Activated CD8-positive, alpha-beta memory T cell treated with anti-CD3 and anti-CD28 coated beads, Interleukin-2, amount 50 U/mL, for 48 hours (primary cell): ENCODE measurements around the gene UGT2B7.
"Not testable (repeated sequence)": the region's sequence is repeated elsewhere in the genome, so short reads cannot be mapped to it uniquely, and the experiment has no call there.

Experiments used
- DNase-seq: peaks from one replicate; pipeline ENCODE4 v3.0.0-alpha.2; 2020

UGT2B7 gene

GRCh38 chr4:69096111-69096656 lies at the start of gene UGT2B7:
UGT2B7 (plus strand) TSS chr4:69096474; CDS start chr4:69096521, 47 bp downstream.
- no peak for DNase-seq

DNA sequence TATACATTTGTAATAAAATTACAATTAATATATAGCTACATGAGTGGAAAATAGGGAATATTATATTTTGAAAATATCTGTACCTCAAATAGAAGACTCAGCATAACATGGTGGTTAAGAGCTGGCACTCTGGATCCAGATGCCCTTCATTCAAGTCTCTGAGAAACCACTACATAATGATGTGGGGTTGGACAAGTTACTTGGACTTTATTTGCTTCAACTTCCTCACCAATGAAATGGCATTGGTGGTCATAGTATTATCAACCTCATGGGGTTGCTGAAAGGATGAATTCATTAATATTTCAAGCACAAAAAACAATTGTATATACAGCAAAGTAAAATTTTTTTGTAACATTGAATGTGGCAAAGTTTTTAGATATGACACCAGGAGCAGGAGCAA lies 46.4 kb upstream of the UGT2B7 start:
- no peak for DNase-seq

DNA sequence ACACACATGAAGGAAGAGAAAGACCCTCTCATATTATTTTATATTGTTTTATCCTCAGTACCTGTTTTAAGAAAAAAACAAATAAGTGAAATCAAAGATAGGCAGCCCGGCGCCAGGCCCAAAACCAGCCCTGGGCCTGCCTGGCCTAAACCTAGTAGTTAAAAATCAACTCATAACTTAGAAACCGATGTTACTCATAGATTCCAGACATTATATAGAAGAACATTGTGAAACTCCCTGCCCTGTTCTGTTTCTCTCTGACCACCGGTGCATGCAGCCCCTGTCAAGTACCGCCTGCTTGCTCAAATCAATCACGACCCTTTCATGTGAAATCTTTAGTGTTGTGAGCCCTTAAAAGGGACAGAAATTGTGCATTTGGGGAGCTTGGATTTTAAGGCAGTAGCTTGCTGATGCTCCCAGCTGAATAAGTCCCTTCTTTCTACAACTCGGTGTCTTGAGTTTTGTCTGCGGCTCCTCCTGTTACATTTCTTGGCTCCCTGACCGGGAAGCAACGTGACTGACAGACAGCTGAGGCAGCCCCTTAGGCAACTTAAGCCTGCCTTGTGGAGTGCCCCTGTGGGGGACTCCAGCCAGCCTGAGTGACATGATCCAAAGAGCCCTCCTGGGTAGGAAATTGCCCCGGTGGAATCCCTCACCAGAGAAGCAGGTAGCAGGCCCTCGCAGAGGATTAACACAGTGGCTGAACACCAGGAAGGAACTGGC lies 45.3 kb upstream of the UGT2B7 start:
- DNase-seq = not testable (repeated sequence)

DNA sequence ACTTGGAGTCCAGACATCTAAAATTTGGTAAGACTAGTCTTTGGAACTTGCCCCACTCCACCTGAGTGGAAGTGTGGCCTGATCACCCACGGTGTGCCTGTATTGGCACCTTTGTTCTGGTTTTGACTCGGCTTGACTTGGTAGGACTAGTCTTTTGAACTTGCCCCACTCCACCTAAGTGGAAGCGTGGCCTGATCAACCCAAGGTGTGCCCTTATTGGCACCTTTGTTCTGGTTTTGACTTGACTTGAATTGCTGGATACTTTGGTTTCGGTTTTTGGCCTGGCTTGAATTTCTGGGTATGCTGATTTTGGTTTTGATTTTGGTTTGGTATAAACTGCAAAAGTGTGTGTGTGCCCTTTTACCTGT lies 44.7 kb upstream of the UGT2B7 start:
- DNase-seq = no peak

GRCh38 chr4:69053309-69053885 lies 42.9 kb upstream of the UGT2B7 start:
- not testable (repeated sequence) for DNase-seq

- DNase-seq = not testable (repeated sequence)
Measured at GRCh38 chr4:69054033-69054432, 42.2 kb upstream of the UGT2B7 start.

- no peak for DNase-seq
Measured at GRCh38 chr4:69054578-69055200, 41.6 kb upstream of the UGT2B7 start.

- no peak for DNase-seq
Measured at GRCh38 chr4:69056150-69056549, 40.1 kb upstream of the UGT2B7 start.

- DNase-seq = no peak
Measured at GRCh38 chr4:69056921-69057550, 39.2 kb upstream of the UGT2B7 start.

DNA sequence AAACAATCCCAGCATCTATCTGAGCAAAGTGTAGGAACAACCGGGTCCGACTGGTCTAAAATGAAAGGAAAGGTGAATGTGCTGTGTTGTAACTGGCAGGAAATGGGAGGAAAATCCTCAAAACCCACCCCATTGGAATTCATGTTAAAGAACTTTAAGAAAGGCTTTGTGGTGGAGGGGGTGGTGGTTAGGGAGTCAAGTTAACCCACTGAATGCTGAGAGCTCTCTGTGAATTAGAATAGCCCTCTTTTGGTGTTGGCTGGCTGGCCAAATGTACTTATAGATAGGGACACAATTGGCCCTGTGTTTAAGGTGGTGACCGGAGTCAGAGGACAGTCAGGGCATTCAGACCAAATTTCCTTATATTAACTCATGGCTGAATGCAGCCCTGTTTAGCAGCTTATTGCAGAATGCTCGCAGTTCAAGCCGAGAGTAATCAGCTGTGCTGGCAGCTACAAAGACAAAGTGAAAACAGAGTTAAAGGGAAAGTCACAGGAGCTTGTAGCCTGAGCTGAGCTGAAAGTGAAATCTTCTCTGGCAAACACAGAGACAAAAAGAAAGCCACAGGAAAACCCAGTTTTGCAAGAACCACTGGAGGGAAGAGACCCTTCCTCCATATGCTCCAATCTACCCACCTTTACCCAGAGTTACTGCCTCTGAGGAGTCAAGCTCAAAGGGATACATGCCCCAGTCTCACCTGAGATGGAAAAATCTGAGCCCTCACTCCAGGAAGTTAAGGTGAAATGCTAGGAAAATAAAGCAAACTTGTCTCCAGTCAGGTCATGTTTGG lies 38.5 kb upstream of the UGT2B7 start:
- no peak for DNase-seq

- DNase-seq = no peak
Measured at GRCh38 chr4:69058410-69059059, 37.7 kb upstream of the UGT2B7 start.

DNA sequence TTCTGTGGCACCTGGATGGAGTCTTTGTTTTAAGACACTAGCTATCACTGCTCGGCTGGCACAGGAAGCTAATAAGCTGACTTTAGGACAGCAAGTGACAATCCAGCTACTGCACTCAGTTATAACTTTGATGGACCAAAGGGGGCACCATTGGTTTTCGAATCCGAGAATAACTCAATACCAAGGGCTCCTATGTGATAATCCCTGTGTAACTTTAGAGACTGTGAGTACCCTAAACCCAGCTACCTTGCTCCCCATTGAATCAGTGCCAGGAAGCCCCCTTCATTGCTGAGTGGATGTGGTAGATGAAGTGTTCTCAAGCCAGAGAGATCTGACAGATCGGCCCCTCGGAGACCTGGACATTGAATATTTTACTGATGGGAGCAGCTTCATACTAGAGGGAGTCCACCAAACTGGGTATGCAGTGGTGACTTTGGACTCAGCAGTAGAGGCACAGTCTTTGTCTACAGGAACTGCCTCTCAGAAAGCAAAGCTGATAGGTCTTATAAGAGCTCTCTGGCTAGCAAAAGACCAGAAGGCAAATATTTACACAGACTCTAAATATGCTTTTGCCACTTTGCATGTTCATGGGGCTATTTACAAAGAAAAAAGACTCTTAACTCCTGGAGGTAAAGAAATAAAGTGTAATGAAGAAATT lies 35.5 kb upstream of the UGT2B7 start:
- DNase-seq = no peak

DNA sequence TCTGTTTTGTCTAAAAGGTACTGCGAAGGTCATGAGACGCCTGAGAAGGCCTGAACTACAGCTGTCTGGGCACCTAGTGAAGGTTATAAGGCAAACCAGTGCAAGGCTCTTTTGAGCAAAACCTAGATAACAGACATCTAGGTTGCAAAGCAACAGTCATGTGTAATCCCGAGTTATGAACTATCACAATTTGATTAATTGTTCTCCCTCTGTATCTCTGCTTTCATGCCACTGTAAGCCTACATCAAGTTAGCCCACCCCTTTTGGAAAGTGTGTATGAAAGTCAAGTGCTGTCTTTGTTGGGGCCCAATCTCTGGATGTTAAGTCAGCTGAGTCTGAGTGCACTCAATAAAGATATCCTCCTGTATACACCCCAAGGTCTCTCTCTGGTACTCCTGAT lies 31.9 kb upstream of the UGT2B7 start:
- DNase-seq = no peak

- DNase-seq = no peak
Measured at GRCh38 chr4:69066945-69067344, 29.3 kb upstream of the UGT2B7 start.

DNA sequence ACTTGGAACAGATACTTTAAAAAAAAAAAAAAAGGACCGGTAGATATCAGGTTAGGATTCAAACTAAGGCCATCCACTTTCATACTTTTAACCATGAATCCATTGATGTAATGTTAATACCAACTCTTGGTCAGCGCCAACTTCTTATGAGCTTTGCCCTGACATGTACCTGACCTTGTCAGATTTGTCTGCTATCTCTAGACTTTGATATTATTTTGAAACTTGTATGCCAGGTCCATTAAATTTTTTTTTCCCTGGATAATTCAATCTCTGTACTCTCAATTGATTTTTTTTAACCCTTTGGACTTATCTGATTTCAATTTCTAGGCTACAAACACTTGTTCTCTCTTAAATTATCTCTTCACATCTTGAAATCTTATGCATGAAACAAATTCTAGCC lies 27.2 kb upstream of the UGT2B7 start:
- no peak for DNase-seq

GRCh38 chr4:69070590-69070989 lies 25.7 kb upstream of the UGT2B7 start:
- no peak for DNase-seq

GRCh38 chr4:69071286-69071685 lies 25.0 kb upstream of the UGT2B7 start:
- DNase-seq = no peak

GRCh38 chr4:69073375-69073774 lies 22.9 kb upstream of the UGT2B7 start:
- DNase-seq = no peak

DNA sequence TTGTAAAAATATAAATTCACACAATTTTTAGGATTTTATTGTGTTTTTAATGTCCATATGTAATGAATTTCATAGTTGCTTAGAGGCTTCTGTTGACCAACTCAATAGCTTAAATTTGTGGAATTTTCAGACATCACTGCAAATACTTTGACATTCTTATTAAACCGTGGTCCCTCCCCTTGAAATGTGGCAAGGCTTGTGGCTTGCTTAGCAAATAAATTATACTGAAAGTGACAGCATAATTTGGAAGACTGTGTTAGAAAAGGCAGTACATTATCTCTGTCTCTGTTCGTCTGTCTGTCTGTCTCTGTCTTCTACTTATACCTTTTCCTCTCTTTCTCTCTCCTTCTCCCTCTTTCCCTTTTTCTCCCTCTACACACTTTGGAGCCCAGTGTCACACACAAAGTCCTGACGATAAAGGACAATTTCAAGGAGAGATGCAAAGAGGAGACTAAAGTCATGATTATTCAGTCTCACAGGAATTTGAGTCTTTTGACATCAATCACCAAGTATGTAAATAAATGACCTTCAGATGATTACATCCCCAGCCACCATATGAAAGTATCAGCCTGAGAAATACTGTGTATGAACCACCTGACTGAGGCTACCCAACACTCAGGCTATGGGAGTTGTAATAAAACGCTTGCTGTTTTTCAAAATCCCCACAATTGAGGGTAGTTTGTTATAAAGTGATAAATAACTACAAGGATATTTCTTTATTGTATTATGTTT lies 21.0 kb upstream of the UGT2B7 start:
- DNase-seq = no peak

DNA sequence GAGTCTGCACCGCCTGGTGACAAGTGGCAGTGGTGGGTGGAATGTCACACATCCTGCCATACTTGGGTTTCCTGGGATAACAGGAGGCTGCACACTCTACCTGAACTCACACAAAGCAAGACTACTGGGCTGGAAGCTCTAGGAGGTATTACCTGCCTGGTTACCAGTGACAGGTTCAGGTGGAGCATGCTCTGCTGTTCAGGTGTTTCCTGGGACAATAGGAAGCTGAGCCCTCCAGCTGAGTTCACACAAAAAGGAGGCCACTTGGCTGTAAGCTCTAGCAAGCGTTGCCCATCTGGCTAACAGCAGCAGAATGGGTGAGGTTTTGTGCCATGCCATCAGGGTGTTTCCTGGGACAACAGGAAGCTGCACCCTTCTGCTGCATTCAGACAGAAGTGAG lies 17.4 kb upstream of the UGT2B7 start:
- DNase-seq = no peak

GRCh38 chr4:69088473-69088872 lies 7.8 kb upstream of the UGT2B7 start:
- no peak for DNase-seq
